Embryonic facial prominence (tissue), 1 donor: ENCODE data around the gene TMEM106B.
"Not testable (repeated sequence)": the region's sequence is repeated elsewhere in the genome, so short reads cannot be mapped to it uniquely, and the experiment has no call there.

Experiments used
- DNase-seq: peaks from one replicate; pipeline ENCODE4 v3.0.0-alpha.2; 2016; ENCODE audit errors: extremely low spot score

Gene TMEM106B

GRCh38 chr7:12211054-12211710 lies at the start of gene TMEM106B:
TSS of gene TMEM106B (plus strand) at chr7:12211294. CDS start at chr7:12214811, 3,517 bp downstream.
- DNase-seq, result peak; percentile 88

- DNase-seq, result no peak
Observed at GRCh38 chr7:12162415-12163113, 48.5 kb upstream of the TMEM106B start.

- not testable (repeated sequence) for DNase-seq
Observed at GRCh38 chr7:12168065-12168464, 43.0 kb upstream of the TMEM106B start.

- DNase-seq, result not testable (repeated sequence)
Observed at GRCh38 chr7:12169981-12170820, 40.9 kb upstream of the TMEM106B start.

- no peak for DNase-seq
Observed at GRCh38 chr7:12173671-12174070, 37.4 kb upstream of the TMEM106B start.

- no peak for DNase-seq
Observed at GRCh38 chr7:12174931-12175330, 36.2 kb upstream of the TMEM106B start.

- no peak for DNase-seq
Observed at GRCh38 chr7:12178317-12178716, 32.8 kb upstream of the TMEM106B start.

GRCh38 chr7:12194426-12194825 lies 16.7 kb upstream of the TMEM106B start:
- DNase-seq, result no peak

- DNase-seq, result no peak
Observed at GRCh38 chr7:12196386-12196785, 14.7 kb upstream of the TMEM106B start.

- no peak for DNase-seq
Observed at GRCh38 chr7:12199363-12199762, 11.7 kb upstream of the TMEM106B start.

- no peak for DNase-seq
Observed at GRCh38 chr7:12207046-12207445, 4.0 kb upstream of the TMEM106B start.

- DNase-seq, result no peak
Observed at GRCh38 chr7:12209221-12209620, 1.9 kb upstream of the TMEM106B start.

- DNase-seq, result no peak
Observed at GRCh38 chr7:12210179-12211053, 678 bp upstream of the TMEM106B start.

- no peak for DNase-seq
Observed at GRCh38 chr7:12211711-12212485, 804 bp downstream of the TMEM106B start.

- DNase-seq, result no peak
Observed at GRCh38 chr7:12217311-12217710, 6.2 kb downstream of the TMEM106B start.

GRCh38 chr7:12220389-12221046 lies 9.4 kb downstream of the TMEM106B start:
- DNase-seq, result no peak

GRCh38 chr7:12221414-12221813 lies 10.3 kb downstream of the TMEM106B start:
- DNase-seq, result no peak

GRCh38 chr7:12222889-12223579 lies 11.9 kb downstream of the TMEM106B start:
- DNase-seq, result no peak

- DNase-seq, result not testable (repeated sequence)
Observed at GRCh38 chr7:12225017-12225416, 13.9 kb downstream of the TMEM106B start.

GRCh38 chr7:12226756-12227155 lies 15.7 kb downstream of the TMEM106B start:
- no peak for DNase-seq
